GM21529 (cell line): ENCODE data around the gene RXFP4.
"Not testable (repeated sequence)": the region's sequence is repeated elsewhere in the genome, so short reads cannot be mapped to it uniquely, and the experiment has no call there.

Experiments used
- ATAC-seq: cut with Tn5 transposase; IDR thresholded peaks from one replicate; pipeline ENCODE4 v1.9.1; 2021; ENCODE audit not compliant: unreplicated experiment

The RXFP4 gene

DNA sequence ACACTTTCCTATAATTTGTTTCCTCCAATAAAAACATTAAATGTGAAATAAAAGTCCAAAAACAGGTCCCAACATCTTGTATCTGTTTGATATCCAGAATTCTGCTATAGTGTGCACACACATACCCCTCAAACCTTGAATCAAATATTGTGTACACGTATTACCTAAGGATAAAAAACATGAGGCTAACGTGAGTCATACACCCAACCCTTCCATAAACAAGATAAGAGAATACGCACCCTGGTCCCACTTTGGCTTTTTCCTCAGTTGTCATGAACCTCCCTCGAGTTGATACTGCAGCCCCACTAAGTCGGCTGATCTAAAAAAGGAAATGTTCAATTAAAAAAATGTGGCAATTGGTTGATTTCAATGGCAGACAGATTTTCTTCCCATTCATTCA, 12.4 kb upstream of the RXFP4 start:
- no peak for ATAC-seq

DNA sequence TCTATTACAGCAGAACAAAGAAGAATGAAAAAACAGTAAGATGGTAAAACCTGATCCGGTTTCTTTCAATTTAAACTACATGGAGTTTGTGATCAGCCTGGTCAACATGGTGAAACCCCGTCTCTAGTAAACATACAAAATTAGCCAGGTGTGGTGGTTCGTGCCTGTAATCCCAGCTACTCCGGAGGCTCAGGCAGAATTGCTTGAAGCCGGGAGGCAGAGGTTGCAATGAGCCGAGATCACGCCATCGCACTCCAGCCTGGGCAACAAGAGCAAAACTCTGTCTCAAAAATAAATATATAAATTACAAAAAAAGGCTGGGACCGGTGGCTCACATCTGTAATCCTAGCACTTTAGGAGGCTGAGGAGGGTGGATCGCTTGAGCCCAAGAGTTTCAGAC, 10.7 kb upstream of the RXFP4 start:
- not testable (repeated sequence) for ATAC-seq

GRCh38 chr1:155931332-155932038, 10.0 kb upstream of the RXFP4 start:
- no peak for ATAC-seq

DNA sequence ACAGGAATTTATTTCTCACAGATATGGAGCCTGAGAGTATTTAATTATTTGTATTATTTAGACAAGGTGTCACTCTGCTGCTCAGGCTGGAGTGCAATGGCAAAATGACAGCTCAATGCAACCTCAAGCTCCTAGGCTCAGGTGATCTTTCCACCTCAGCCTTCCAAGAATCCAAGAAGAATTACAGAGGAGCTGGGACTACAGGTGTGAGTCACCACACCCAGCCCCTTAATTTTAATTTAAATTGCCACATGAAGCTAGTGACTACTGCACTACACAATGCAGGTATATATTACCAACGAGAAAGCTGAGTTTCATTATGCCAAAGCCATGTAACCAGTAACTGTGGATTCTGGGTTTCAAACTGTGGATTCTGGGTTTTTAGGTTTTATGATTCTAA, 9.4 kb upstream of the RXFP4 start:
- ATAC-seq, result no peak

- no peak for ATAC-seq
Measured at GRCh38 chr1:155932487-155932886, 9.0 kb upstream of the RXFP4 start.

DNA sequence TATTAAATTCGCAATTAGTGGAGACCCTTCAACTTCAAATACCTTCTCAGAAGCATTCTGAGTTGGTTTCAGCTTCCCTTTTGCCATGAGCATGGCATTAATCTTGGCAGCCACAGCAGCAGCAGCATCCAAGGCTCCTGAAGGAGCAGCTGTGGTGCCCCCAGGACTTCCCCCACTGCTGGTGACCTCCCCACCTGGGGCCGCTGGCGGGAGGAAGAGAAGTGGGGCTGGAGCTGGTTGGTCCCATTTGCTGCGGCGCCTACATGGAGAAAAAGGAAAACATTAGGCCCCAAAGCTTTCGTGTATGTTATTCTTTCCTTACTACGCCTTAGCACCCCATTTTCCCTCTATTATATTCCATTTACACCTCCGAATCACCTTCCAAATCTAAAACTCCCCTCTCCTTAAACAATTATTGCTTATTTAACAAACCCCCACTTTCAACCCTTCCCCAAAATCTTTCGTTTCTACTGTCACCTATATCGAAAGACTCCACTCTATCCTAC, 7.8 kb upstream of the RXFP4 start:
- ATAC-seq, result no peak

DNA sequence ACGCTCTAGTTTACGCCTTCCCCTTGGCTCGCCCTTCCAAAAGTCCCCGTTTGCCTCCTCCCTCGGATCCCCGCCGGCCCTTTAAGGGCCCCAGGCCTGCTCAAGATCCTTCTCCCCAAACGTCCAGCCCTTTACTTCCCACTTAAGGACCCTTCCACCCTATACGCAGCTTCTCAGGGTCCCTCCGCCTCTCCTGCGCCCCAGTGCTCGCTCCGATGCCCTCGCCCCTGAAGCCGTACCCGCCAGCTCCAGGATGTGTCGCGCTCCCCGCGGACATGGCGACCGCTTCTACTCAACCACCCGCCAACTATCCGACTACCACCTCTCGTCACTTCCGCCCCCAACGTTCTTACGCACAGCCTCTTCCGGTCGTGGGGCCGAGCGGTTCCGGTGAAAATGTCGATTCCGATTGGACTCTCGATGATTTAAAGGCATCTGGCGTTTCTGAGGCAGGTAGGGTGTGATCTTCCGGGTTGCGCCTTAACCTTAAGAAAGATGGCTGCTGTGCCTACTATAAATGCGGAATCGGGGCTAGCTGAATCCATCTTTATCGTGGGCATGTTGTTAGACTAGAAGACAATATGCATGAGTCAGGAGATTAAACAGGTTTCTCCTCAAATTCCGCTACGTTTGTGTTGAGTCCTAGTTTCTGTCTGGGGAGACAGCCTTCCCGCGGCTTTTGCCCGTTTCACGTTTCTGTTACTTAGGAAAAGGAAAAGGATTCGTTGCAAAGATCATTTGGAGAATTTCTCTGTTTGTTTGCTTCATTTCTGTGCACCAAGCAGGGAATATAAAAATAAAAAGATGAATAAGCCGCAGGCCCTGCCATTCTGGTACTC, 7.1 kb upstream of the RXFP4 start, which contains the start of gene KHDC4:
Gene KHDC4, minus strand, starts transcription at position 317 of the 839 bp plus-strand sequence. Its CDS starts 40 bp downstream, at position 277.
- peak; percentile 93 for ATAC-seq

DNA sequence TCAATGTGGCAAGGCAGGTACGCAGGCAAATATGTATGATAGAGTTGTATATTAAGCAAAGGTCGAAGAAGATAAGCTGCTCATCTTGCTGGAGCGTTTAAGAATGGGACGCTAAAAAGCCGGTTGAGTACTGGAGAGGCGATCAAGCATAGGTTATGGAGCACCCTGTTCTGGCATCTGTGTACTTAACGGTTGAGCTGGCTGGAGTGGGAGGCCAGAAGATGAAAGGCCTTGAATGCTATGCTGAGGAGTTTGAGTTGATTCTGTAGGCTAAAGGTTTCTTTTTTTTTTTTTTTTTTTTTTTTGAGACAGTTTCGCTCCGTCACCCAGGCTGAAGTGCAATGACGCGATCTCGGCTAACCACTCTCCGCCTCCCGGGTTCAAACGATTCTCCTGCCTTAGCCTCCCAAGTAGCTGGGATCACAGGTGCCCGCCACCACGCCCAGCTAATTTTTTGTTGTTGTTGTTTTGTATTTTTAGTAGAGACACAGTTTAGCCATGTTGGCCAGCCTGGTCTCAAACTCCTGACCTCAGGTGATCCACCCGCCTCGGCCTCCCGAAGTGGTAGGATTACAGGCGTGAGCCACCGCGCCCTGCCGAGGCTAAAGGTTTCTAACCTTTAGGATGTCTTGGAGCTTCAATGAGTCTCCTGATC, 6.4 kb upstream of the RXFP4 start:
- no peak for ATAC-seq

DNA sequence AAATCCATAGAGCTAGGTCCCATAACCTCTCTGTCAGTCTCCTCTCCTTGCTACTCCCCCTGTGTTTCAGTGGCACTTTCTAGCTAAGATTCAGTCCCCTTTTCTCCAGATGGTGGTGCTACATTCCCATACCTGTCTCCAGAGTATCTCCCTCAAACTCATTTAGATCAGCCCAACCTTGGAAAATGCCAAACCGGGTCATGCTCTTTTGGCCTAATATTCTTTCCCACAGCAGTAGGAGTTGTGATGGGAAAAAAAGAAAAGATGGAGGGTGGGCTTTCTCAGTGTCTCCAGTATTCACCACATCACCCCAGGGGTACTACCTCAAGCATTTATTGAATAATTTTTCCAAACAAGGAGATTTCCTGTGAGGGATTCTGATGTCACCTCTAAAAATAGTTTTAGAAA, 3.2 kb upstream of the RXFP4 start:
- ATAC-seq, result no peak

DNA sequence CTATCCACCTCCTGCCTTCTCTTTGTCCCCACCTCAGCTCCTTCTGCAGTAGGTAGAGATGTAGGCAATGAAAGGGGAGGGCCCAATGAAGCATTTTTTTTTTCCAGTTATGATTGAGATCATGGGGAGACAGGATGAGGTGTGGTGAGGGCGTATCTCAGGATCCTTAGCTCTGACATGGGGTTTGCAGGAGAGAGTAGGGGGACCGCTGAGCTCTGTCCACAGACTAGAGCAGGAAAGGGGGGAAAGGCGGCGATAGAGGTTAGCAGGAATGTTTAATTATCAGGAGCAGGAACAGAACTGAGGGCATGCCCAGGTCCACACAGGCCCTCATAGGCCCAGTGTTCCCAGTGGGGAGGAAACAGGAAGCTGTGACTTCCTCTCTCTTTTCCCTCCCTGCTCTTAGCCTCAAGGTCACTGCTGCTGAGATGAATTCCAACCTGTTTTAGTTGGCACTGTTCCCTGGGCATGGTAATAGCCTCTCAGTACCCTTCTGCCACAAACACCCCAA, 901 bp upstream of the RXFP4 start:
- ATAC-seq, result no peak

DNA sequence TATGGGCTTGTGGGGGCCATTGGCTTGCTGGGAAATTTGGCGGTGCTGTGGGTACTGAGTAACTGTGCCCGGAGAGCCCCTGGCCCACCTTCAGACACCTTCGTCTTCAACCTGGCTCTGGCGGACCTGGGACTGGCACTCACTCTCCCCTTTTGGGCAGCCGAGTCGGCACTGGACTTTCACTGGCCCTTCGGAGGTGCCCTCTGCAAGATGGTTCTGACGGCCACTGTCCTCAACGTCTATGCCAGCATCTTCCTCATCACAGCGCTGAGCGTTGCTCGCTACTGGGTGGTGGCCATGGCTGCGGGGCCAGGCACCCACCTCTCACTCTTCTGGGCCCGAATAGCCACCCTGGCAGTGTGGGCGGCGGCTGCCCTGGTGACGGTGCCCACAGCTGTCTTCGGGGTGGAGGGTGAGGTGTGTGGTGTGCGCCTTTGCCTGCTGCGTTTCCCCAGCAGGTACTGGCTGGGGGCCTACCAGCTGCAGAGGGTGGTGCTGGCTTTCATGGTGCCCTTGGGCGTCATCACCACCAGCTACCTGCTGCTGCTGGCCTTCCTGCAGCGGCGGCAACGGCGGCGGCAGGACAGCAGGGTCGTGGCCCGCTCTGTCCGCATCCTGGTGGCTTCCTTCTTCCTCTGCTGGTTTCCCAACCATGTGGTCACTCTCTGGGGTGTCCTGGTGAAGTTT, 550 bp downstream of the RXFP4 start:
- ATAC-seq, result no peak

GRCh38 chr1:155942578-155943141, 1.2 kb downstream of the RXFP4 start:
- ATAC-seq, result no peak

DNA sequence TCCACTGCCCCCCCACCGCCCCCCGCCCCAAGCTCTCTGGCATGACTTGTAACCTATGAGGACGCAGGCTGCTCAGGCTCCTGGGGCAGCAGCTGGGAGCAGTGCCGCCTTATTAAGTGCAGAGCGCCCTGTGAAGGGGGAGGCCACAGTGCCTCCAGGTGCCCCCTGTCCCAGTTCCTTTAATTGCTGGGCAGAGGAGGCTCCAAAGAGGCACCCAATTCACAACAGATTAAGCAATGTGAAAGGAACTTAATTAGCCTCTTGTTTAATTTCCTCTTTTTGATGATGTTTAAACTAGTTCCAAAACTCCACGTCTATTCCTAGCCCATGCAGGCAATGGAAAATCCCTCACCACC, 3.0 kb downstream of the RXFP4 start:
- no peak for ATAC-seq

DNA sequence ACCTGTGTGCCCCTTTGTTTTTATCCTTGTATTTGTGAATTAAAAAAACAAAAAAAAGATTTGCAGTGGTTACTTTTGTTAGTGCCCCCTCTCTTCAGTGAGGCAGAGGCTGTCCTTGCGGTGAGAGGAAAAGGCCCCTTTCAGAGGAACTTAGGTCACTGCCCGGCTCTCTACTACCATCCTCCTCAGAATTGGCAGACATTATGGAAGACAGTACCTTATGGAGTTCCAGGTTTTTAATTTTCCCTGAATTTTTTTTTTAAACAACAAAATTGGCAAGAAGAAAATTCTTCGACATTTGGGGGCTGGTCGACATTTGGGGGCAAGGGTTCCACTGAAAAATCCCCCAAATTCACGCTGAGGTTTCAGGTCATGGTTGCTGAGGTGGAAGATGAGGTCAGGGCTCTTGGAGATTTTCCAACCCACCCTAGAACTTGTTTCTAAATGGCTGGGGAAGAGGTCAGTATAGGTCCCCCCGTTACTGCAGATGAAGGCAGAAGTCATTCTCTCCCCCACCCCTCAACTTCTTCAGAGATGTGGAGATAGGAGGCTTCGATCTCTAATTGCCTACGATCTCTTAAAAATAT, 5.3 kb downstream of the RXFP4 start:
- ATAC-seq, result no peak

DNA sequence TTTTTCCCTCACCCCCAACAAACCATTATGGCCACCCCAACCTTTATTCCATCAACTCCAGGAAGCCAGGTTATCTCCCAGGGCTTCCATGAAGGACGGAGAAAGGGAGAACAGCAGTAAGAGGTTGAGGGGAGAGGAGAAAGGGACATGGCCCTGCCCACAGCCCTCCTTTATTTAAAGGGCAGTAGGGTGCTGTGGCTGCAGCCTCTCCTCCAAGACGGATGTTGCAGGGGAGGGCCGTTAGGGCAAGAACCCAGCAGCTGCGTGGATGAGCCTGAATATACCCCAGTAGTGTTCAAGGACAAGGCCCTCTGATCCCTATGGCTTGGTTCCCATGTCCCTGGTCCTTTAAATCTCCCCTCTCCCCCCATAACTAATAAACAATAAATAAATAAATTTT, 5.9 kb downstream of the RXFP4 start:
- no peak for ATAC-seq

- ATAC-seq, result no peak
Measured at GRCh38 chr1:155947741-155948140, 6.3 kb downstream of the RXFP4 start.

DNA sequence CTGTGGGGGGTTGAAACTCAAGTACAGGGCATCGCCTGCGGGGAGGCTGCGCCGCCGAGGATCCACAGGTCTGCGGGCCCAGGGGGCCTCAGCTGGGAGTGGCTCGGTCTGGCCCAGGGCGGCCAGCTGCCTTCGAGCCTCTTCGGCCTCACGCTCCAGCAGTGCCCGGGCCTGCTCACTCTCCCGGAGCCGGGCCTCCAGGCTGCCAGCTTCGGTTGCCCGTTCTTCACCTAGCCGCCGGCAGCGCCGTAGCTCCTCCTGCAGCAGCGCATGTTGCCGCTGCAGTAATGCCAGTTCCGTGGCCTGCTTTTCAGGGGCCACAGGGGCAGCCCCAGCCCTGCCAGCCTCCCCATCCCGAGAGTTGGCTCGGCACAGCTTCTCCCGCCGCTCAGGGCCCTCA, 9.4 kb downstream of the RXFP4 start:
- no peak for ATAC-seq

DNA sequence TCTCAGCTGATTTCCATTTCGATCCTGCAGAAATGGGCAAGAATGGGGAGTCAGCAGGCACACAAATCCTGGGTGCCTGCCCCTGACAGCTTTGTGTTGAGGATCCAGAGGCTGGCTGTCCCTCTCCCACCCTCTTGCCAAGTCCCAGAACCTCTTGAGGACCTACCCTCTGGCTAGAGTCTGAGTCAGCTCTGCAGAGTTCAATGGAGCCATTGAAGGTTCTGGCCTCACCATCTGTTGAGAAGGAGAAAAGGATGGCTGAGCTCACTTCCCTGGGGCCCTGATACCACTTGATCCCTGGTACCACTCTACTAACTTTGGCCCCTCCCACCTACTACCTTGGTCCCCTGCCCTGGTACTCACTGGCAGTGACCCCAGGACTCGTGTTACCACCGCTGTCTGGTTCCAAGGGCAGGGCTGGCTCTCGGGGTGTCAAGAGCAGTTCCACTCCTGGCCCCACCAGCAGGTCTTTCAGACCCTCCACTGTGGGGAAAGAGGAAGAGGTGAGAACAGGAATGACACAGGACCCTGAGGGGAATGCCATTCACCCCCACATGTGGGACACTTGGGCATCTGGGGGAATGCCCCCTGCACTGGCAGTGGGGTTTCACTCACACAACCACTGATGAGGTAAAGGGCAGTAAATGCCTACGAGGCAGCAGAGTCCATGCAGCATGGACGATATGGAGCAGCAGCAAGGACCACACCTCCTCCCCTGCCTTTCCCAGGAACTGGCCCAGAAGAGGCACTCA, 10.5 kb downstream of the RXFP4 start:
- ATAC-seq, result no peak

- no peak for ATAC-seq
Measured at GRCh38 chr1:155952505-155952890, 11.1 kb downstream of the RXFP4 start.

- no peak for ATAC-seq
Measured at GRCh38 chr1:155954645-155955044, 13.2 kb downstream of the RXFP4 start.
